Effector memory CD4-positive, alpha-beta T cell (primary cell): ENCODE measurements around the gene RPAP2.
"Not testable (repeated sequence)": the region's sequence is repeated elsewhere in the genome, so short reads cannot be mapped to it uniquely, and the experiment has no call there.

Experiments used
- DNase-seq, 3 donors: peaks; one replicate each; pipeline ENCODE4 v3.0.0-alpha.2; 2020
- H3K27ac ChIP-seq: 2 replicates; pipeline ENCODE4 v1.7.0; 2013; ENCODE audit warnings: mild to moderate bottlenecking, low read length, moderate library complexity; ENCODE audit not compliant: insufficient read depth, poor library complexity, severe bottlenecking
- H3K27me3 ChIP-seq: replicated peaks from 2 replicates; pipeline ENCODE4 v1.7.0; 2013; ENCODE audit warnings: mild to moderate bottlenecking, low read length; ENCODE audit not compliant: insufficient read depth, control insufficient read depth, poor library complexity, severe bottlenecking
- H3K36me3 ChIP-seq: 2 replicates; pipeline ENCODE4 v1.7.0; 2013; ENCODE audit warnings: mild to moderate bottlenecking, low read length, moderate library complexity; ENCODE audit not compliant: control insufficient read depth, insufficient read depth
- H3K4me1 ChIP-seq: 2 replicates; pipeline ENCODE4 v1.7.0; 2013; ENCODE audit warnings: low read length, mild to moderate bottlenecking; ENCODE audit not compliant: control insufficient read depth, insufficient read depth, poor library complexity, severe bottlenecking
- H3K4me3 ChIP-seq: 2 replicates; pipeline ENCODE4 v1.7.0; 2013; ENCODE audit warnings: low read length, low read depth, mild to moderate bottlenecking; ENCODE audit not compliant: insufficient read depth, poor library complexity, severe bottlenecking
- H3K9me3 ChIP-seq: 2 replicates; pipeline ENCODE4 v1.7.0; 2013; ENCODE audit warnings: mild to moderate bottlenecking, low read length, moderate library complexity; ENCODE audit not compliant: control insufficient read depth

The RPAP2 gene

DNA sequence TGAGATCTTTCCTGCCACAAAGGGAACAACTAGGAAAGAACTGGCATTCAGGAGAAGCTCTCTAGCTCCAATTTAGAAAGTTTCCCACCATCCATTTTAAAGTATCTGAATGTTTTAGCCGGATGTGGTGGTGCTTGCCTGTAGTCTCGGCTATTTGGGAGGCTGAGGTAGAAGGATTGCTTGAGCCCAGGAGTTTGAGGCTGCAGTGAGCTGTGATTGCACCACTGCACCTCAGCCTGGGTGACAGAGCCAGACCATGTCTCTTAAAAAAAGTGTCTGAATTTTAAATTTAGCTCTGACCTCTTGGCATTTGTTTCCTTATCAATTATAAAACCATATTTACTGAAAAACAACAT, 67.2 kb downstream of the RPAP2 start:
- no peaks in the 10 kb centered on the region for H3K9me3 ChIP-seq
- no peaks in the 10 kb centered on the region for H3K27me3 ChIP-seq
- H3K36me3 ChIP-seq = peaks cover 4% of the 10 kb centered on the region
- H3K4me3 ChIP-seq = no peak overlapping the region
- no peaks in the 10 kb centered on the region for H3K4me1 ChIP-seq
- no peak for DNase-seq
- H3K27ac ChIP-seq = no peak overlapping the region

DNA sequence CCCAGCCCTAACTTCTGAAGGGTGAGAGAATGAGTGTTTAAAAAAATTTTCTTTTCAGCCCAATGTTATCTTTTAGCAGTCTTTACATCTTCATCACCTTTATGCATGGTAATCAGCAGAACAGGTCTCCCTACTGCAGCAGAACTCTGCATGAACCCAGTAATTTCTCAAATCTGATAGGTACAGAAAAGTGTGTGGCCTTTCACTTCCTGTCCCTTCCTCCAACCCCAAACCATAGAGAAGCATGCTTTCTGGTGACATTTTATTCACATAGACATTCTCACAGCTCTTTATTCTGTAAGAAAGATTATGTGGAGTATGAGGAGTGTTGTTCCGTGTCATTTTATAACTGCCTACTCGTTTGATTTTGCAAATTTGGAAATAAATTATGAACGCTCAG, 68.6 kb downstream of the RPAP2 start:
- no peak overlapping the region for H3K27ac ChIP-seq
- no peak overlapping the region for H3K4me3 ChIP-seq
- no peaks in the 10 kb centered on the region for H3K4me1 ChIP-seq
- H3K36me3 ChIP-seq = peaks cover 4% of the 10 kb centered on the region
- DNase-seq = no peak
- no peaks in the 10 kb centered on the region for H3K27me3 ChIP-seq
- H3K9me3 ChIP-seq = no peaks in the 10 kb centered on the region

DNA sequence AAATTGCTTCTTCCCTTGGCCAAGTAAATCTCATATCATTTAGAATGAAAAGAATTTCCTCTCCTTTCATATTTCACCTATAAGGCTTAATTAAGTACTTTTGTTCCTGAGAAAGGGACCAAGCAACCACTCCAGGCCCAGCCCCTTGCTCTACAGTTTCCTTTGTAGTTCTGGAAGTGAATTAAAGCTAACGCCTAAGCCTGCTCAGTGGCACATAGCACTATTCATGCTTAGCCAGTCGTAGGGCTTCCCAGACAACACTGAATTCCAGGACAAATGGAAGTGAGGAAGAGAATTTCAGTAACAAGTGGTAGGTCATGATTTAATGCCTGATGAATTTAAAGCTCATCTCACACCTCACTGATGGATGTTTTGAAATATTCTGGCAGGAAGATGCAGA, 73.3 kb downstream of the RPAP2 start:
- no peak overlapping the region for H3K4me3 ChIP-seq
- H3K27me3 ChIP-seq = no peaks in the 10 kb centered on the region
- H3K9me3 ChIP-seq = no peaks in the 10 kb centered on the region
- H3K36me3 ChIP-seq = peaks cover 4% of the 10 kb centered on the region
- no peaks in the 10 kb centered on the region for H3K4me1 ChIP-seq
- no peak for DNase-seq
- no peak overlapping the region for H3K27ac ChIP-seq

DNA sequence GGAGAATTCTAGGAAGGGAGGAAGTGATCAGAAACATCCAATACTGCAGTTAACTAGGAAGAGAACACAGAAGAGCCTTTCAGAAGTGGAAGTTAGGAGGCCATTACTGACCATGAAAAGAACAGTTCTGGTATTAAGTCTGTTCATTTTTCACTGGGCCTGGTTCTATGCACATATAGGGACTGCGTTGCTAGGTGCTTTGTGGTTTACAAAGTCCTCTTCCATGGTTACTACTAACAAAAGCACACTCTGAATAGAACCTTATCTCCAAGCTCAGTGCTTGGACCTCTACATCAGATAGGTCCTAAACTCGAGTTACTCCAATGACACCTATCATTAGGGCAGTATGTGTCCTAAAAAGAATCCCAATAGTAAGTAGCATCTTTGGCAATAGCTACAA, 75.4 kb downstream of the RPAP2 start:
- Histone ChIP-seq H3K36me3 (peaks cover 3% of the 10 kb centered on the region), H3K9me3 (no peaks in the 10 kb centered on the region), H3K27ac (no peak overlapping the region), H3K4me3 (no peak overlapping the region), H3K27me3 (no peaks in the 10 kb centered on the region), H3K4me1 (no peaks in the 10 kb centered on the region)
- no peak for DNase-seq

DNA sequence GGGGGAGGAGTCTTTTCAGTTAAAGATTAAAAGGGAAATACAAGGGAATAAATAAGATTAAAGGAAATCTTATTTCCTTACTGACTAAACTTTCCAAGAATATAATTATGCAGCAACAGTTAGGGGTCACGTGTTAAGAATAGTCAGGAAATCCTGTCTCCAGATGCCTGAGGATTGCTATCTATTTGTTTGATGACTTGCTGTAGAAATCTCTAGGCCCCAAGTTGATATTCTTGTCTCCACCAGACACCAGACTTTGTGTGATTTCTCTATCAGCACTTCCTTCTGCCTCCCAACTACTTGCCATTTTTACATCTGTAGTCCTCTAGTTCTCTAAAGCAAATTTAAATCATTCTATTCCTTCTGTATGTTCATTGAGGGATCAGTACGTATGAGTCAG, 77.5 kb downstream of the RPAP2 start:
- no peaks in the 10 kb centered on the region for H3K27me3 ChIP-seq
- H3K27ac ChIP-seq = no peak overlapping the region
- DNase-seq = no peak

DNA sequence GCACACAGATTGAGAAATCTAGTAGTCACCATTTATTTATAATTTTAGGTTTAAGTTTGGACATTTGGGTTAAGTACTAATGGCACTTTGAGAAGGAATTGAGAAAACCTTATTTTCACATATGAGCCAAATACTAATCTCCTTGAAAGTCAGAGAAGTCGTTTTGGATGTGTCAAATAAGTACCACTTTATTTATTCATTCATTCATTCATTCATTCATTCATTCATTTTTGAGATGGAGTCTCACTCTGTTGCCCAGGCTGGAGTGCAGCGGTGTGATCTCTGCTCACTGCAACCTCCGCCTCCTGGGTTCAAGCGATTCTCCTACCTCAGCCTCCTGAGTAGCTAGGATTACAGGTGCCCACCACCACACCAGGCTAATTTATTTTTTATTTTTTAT, 79.1 kb downstream of the RPAP2 start:
- DNase-seq, H3K36me3 ChIP-seq, H3K9me3 ChIP-seq, H3K27me3 ChIP-seq, H3K4me3 ChIP-seq, H3K27ac ChIP-seq, H3K4me1 ChIP-seq: not testable (repeated sequence)

More for the DNA sequence above, 77.5 kb downstream of the RPAP2 start:
- Histone ChIP-seq H3K9me3 (no peaks in the 10 kb centered on the region), H3K4me1 (no peaks in the 10 kb centered on the region), H3K4me3 (no peak overlapping the region), H3K36me3 (no peaks in the 10 kb centered on the region)

DNA sequence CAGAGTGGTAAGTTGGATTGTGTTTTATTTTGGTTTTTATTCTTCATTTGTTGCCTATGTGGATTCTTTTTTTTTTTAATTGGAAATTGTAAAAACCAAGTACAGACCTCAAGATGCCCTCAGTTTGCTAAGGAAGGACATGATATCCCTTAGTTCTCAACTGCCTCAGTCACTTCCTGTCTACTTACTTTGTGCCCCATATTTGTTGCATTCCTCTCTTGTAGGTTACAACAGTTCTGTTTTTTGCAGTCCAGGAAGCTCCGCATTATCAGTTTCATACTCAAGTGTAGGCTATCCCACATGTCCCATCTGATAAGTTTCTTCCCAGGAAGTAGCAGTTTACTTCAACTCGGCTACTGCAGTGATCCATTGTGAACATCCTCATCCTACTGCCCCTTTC, 82.0 kb downstream of the RPAP2 start:
- H3K36me3 ChIP-seq = no peaks in the 10 kb centered on the region
- no peaks in the 10 kb centered on the region for H3K4me1 ChIP-seq
- no peak overlapping the region for H3K27ac ChIP-seq
- no peak for DNase-seq
- no peak overlapping the region for H3K4me3 ChIP-seq
- H3K27me3 ChIP-seq = no peaks in the 10 kb centered on the region
- no peaks in the 10 kb centered on the region for H3K9me3 ChIP-seq

DNA sequence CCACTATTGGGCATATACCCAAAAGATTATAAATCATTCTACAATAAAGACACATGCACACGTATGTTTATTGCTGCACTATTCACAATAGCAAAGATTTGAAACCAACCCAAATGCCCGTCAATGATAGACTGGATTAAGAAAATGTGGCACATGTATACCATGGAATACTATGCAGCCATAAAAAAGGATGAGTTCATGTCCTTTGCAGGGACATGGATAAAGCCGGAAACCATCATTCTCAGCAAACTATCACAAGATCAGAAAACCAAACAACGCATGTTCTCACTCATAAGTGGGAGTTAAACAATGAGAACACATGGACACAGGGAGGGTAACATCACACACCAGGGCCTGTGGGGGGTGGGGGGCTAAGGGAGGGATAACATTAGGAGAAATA, 95.1 kb downstream of the RPAP2 start:
- H3K9me3 ChIP-seq, DNase-seq, H3K27me3 ChIP-seq, H3K27ac ChIP-seq, H3K36me3 ChIP-seq, H3K4me3 ChIP-seq, H3K4me1 ChIP-seq: not testable (repeated sequence)

DNA sequence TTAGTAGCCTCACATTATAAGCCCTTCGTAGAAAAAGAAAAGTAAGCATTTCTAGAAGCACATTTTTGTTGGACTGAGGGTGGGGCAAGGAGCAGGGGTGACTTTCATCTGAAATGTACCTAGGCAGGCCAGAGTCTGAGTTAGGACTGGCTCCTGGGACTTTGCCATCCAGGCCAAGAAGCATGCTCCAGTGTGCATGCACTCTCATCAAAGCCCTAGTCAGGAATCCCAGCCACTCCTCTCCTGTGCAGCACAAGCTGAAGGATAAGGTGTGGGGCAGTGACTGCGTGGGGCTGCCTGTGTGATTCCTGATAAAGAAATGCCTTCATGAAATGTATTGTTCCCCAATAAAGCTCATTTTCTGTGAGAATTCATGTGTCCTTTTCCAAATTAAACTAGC, 99.7 kb downstream of the RPAP2 start:
- Histone ChIP-seq H3K36me3 (no peaks in the 10 kb centered on the region), H3K9me3 (no peaks in the 10 kb centered on the region), H3K4me1 (no peaks in the 10 kb centered on the region), H3K27me3 (no peaks in the 10 kb centered on the region), H3K4me3 (no peak overlapping the region), H3K27ac (no peak overlapping the region)
- no peak for DNase-seq

DNA sequence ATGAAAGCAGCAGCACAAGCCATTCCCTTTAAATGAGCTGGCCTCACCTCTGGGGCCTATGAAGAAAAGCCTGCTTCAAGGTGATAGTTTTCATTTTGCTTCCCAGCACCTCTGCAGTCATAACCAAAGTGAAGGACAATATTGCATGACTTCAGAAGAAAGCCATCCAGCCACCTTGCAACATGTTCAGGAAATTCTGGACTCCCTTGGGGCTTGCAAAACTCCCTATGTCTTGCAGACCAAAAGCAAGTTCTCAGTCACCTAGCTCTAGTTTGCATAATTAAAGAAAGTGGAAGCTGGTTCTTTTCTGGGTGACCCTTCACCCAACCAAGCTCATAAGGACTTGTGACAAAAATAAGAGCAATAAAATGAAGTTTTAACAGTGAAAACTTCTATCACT, 100.2 kb downstream of the RPAP2 start:
- H3K9me3 ChIP-seq = no peaks in the 10 kb centered on the region
- no peak overlapping the region for H3K27ac ChIP-seq
- H3K27me3 ChIP-seq = no peaks in the 10 kb centered on the region
- no peak overlapping the region for H3K4me3 ChIP-seq
- DNase-seq = no peak
- no peaks in the 10 kb centered on the region for H3K36me3 ChIP-seq
- no peaks in the 10 kb centered on the region for H3K4me1 ChIP-seq

DNA sequence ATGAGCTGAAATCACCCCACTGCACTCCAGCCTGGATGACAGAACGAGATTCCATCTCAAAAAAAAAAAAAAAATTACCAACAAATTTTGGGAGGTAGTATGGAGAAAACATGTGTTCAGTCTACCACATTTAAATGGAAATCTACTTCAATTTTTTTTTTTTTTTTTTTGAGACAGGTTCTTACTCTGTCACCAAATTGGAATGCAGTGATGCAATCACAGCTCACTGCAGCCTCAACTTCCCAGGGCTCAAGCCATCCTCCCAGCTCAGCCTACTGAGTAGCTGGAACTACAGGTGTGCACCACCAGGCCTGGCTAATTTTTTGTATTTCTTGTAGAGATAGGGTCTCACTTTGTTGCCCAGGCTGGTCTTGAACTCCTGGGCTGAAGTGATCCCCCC, 105.8 kb downstream of the RPAP2 start:
- Histone ChIP-seq H3K27ac (no peak overlapping the region), H3K9me3 (no peaks in the 10 kb centered on the region), H3K36me3 (no peaks in the 10 kb centered on the region), H3K4me3 (no peak overlapping the region), H3K4me1 (no peaks in the 10 kb centered on the region), H3K27me3 (no peaks in the 10 kb centered on the region)
- no peak for DNase-seq
